Suprapubic skin (tissue), 4 donors: ENCODE data around the gene COL6A3.

Experiments used
- EP300 ChIP-seq: sonication (generic); formaldehyde crosslinking; IDR thresholded peaks from one replicate; pipeline ENCODE4 v1.6.1; 2017; ENCODE audit warnings: antibody characterized with exemption
- POLR2A ChIP-seq, 2 donors: fragments of 450-650 bp; IDR thresholded peaks; one replicate each; pipeline ENCODE4 v1.6.1; 2017; ENCODE audit warnings: antibody characterized with exemption in 2 of 2, mild to moderate bottlenecking in 2 of 2, moderate library complexity in 2 of 2
- POLR2AphosphoS5 ChIP-seq, 3 donors: sonication (generic); formaldehyde crosslinking; IDR thresholded peaks; one replicate each; pipeline ENCODE4 v1.6.1; 2017; ENCODE audit warnings: antibody characterized with exemption in 3 of 3
- TF ChIP-seq, protein P1 (sequence below), 2 donors: fragments of 200-600 bp in 1 of 2; fragments of 450-650 bp in 1 of 2; sonication (generic) in 1 of 2; IDR thresholded peaks; one replicate each; pipeline ENCODE4 v1.5.1; 2016 to 2019; ENCODE audit warnings: antibody characterized with exemption in 2 of 2, mild to moderate bottlenecking in 1 of 2, moderate library complexity in 1 of 2

DNA sequence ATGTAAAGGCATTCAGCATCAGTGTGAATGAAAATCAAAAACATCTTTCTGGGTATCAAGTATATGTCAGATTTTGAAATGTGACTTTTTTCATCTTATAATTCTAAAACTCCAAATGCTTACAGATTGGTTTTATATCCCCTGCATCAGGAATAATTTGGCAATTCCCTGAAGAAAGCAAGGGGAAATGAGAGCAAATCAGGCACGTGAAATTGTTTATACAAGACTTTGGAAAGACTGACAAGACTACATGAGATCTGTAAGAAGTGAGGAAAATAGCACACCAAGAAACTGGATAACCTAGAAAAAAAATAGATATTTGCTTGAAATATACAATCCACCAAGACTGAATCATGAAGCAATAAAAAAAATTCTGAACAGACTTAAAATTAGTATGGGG lies 13.8 kb downstream of the COL6A3 start:
- TF ChIP-seq, protein P1, sequence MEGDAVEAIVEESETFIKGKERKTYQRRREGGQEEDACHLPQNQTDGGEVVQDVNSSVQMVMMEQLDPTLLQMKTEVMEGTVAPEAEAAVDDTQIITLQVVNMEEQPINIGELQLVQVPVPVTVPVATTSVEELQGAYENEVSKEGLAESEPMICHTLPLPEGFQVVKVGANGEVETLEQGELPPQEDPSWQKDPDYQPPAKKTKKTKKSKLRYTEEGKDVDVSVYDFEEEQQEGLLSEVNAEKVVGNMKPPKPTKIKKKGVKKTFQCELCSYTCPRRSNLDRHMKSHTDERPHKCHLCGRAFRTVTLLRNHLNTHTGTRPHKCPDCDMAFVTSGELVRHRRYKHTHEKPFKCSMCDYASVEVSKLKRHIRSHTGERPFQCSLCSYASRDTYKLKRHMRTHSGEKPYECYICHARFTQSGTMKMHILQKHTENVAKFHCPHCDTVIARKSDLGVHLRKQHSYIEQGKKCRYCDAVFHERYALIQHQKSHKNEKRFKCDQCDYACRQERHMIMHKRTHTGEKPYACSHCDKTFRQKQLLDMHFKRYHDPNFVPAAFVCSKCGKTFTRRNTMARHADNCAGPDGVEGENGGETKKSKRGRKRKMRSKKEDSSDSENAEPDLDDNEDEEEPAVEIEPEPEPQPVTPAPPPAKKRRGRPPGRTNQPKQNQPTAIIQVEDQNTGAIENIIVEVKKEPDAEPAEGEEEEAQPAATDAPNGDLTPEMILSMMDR (IDR thresholded peaks at IDR 0.05), result no peak
- TF ChIP-seq POLR2AphosphoS5 (IDR thresholded peaks at IDR 0.05), result no peak
- TF ChIP-seq POLR2A (IDR thresholded peaks at IDR 0.05), result no peak
- no peak for TF ChIP-seq EP300
